GM23338 (cell line): Measurements from ENCODE around the gene ZNF74. TPM values are rescaled to one million over a fixed set of nuclear protein-coding genes. Genes with fewer than 3 reads are reported as not detected.

ENCODE experiments used
- ATAC-seq: fragments of 200-7000 bp; cut with Tn5 transposase; 3 replicates; pipeline ENCODE4 v1.9.1; 2020
- DNase-seq: peaks from one replicate; pipeline ENCODE4 v3.0.0-alpha.2; 2015; ENCODE audit warnings: low spot score
- H2AFZ ChIP-seq: fragments of 200-600 bp; sonication (generic); 2 replicates; pipeline ENCODE4 v1.8.0; 2016; ENCODE audit warnings: antibody characterized with exemption, mild to moderate bottlenecking, moderate library complexity
- H3F3A ChIP-seq: fragments of 200-600 bp; sonication (generic); replicated peaks from 2 replicates; pipeline ENCODE4 v1.8.0; 2017; ENCODE audit warnings: antibody characterized with exemption, mixed run types, low read depth
- H3K27ac ChIP-seq: fragments of 200-600 bp; sonication (generic); 2 replicates; pipeline ENCODE4 v1.6.1; 2016; ENCODE audit warnings: low read depth
- H3K27me3 ChIP-seq: fragments of 200-600 bp; sonication (generic); 2 replicates; pipeline ENCODE4 v1.8.0; 2016; ENCODE audit warnings: mild to moderate bottlenecking, mixed run types, moderate library complexity; ENCODE audit not compliant: insufficient read depth
- H3K36me3 ChIP-seq: fragments of 200-600 bp; sonication (generic); 2 replicates; pipeline ENCODE4 v1.8.0; 2016; ENCODE audit warnings: mild to moderate bottlenecking; ENCODE audit not compliant: insufficient read depth
- H3K4me1 ChIP-seq: fragments of 200-600 bp; sonication (generic); 2 replicates; pipeline ENCODE4 v1.8.0; 2016; ENCODE audit warnings: mild to moderate bottlenecking, moderate library complexity; ENCODE audit not compliant: insufficient read depth
- H3K4me2 ChIP-seq: fragments of 200-600 bp; sonication (generic); 2 replicates; pipeline ENCODE4 v1.7.1; 2017; ENCODE audit warnings: mixed run types
- H3K4me3 ChIP-seq: fragments of 200-600 bp; sonication (generic); 2 replicates; pipeline ENCODE4 v1.6.1; 2016; ENCODE audit warnings: mixed run types
- H3K79me2 ChIP-seq: fragments of 200-600 bp; sonication (generic); replicated peaks from 2 replicates; pipeline ENCODE4 v1.8.0; 2017; ENCODE audit warnings: mild to moderate bottlenecking; ENCODE audit not compliant: insufficient read depth
- H3K9me2 ChIP-seq: fragments of 200-600 bp; sonication (generic); 2 replicates; pipeline ENCODE4 v1.8.0; 2017; ENCODE audit not compliant: insufficient read depth
- H4K20me1 ChIP-seq: fragments of 200-600 bp; sonication (generic); replicated peaks from 2 replicates; pipeline ENCODE4 v1.8.0; 2017; ENCODE audit warnings: mild to moderate bottlenecking; ENCODE audit not compliant: insufficient read depth
- H3K27ac Mint-ChIP-seq: 2 replicates; pipeline ENCODE4 v1.8.0; 2020; ENCODE audit warnings: inconsistent platforms, mild to moderate bottlenecking, moderate library complexity, mixed read lengths
- H3K27me3 Mint-ChIP-seq: 3 replicates; pipeline ENCODE4 v1.8.0; 2022; ENCODE audit warnings: low read depth, mild to moderate bottlenecking, moderate library complexity, mixed read lengths, inconsistent platforms; ENCODE audit not compliant: insufficient read depth, poor library complexity
- H3K36me3 Mint-ChIP-seq: 3 replicates; pipeline ENCODE4 v1.8.0; 2021; ENCODE audit warnings: low read depth, mild to moderate bottlenecking, inconsistent platforms, moderate library complexity, mixed read lengths
- H3K4me1 Mint-ChIP-seq: 3 replicates; pipeline ENCODE4 v1.8.0; 2020; ENCODE audit warnings: mild to moderate bottlenecking, inconsistent platforms, mixed read lengths
- H3K4me3 Mint-ChIP-seq: 3 replicates; pipeline ENCODE4 v1.8.0; 2021; ENCODE audit warnings: moderate library complexity, mild to moderate bottlenecking, inconsistent platforms, mixed read lengths
- H3K9me3 Mint-ChIP-seq: 3 replicates; pipeline ENCODE4 v1.8.0; 2020; ENCODE audit warnings: moderate library complexity, mild to moderate bottlenecking, inconsistent platforms, mixed read lengths
- ZNF462 ChIP-seq: fragments of 250-450 bp; sonication (Bioruptor Pico); IDR thresholded peaks from 2 replicates; pipeline ENCODE4 v1.5.0; 2020; ENCODE audit warnings: mild to moderate bottlenecking, moderate library complexity
- polyA plus RNA-seq: library from polyadenylated mRNA; unstranded; fragments of >200 nt; fragmentation: Nextera tagmentation; extraction: Ambion mirVana; gene quantifications from 2 replicates; pipeline ENCODE4 v1.2.1, GENCODE V29; 2016
- total RNA-seq: library from RNA; depleted of rRNA; stranded (reverse); fragments of >200 nt; shearing (Covaris generic); gene quantifications from 2 replicates; pipeline ENCODE4 v1.2.3, GENCODE V29; 2014
- TF ChIP-seq, protein P1 (sequence below), 2 experiments: fragments of 200-600 bp in 1 of 2; sonication (generic) in 1 of 2; conservative IDR thresholded peaks; 2 replicates each; pipeline versions ENCODE4 v1.5.1 to v1.6.1; 2016 to 2017; ENCODE audit warnings: antibody characterized with exemption in 2 of 2, low read depth in 2 of 2, mild to moderate bottlenecking in 2 of 2, moderate library complexity in 1 of 2

ZNF74 gene
- total and polyA plus RNA-seq, 2 experiments from 2014 or later, result 16.1 to 94.0 TPM

DNA sequence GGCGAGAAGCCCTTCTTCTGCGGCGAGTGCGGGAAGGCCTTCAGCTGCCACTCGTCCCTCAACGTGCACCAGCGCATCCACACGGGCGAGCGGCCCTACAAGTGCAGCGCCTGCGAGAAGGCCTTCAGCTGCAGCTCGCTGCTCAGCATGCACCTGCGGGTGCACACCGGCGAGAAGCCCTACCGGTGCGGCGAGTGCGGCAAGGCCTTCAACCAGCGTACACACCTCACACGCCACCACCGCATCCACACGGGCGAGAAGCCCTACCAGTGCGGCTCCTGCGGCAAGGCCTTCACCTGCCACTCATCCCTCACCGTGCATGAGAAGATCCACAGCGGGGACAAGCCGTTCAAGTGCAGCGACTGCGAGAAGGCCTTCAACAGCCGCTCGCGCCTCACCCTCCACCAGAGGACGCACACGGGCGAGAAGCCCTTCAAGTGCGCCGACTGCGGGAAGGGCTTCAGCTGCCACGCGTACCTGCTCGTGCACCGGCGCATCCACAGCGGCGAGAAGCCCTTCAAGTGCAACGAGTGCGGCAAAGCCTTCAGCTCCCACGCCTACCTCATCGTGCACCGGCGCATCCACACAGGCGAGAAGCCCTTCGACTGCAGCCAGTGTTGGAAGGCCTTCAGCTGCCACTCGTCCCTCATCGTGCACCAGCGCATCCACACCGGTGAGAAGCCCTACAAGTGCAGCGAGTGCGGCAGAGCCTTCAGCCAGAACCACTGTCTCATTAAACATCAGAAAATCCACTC is 12.2 kb downstream of the ZNF74 start:
- Histone ChIP-seq H2AFZ (no peak overlapping the region), H3K27ac (no peak overlapping the region), H4K20me1 (no peaks in the 10 kb centered on the region; the same call in 1 of the 2 replicates), H3K4me1 (no peaks in the 10 kb centered on the region), H3K79me2 (no peaks in the 10 kb centered on the region), H3K27me3 (no peaks in the 10 kb centered on the region), H3K4me2 (no peak overlapping the region), H3K36me3 (no peaks in the 10 kb centered on the region; the same call in 1 of the 2 replicates), H3K9me2 (no peaks in the 10 kb centered on the region), H3K4me3 (no peak overlapping the region), H3F3A (no peaks in the 10 kb centered on the region)
- H3K4me1 Mint-ChIP-seq, result no peaks in the 10 kb centered on the region; the same call in 2 of the 3 replicates
- TF ChIP-seq ZNF462 (CRISPR knock-in tag), result no peak
- TF ChIP-seq, protein P1, sequence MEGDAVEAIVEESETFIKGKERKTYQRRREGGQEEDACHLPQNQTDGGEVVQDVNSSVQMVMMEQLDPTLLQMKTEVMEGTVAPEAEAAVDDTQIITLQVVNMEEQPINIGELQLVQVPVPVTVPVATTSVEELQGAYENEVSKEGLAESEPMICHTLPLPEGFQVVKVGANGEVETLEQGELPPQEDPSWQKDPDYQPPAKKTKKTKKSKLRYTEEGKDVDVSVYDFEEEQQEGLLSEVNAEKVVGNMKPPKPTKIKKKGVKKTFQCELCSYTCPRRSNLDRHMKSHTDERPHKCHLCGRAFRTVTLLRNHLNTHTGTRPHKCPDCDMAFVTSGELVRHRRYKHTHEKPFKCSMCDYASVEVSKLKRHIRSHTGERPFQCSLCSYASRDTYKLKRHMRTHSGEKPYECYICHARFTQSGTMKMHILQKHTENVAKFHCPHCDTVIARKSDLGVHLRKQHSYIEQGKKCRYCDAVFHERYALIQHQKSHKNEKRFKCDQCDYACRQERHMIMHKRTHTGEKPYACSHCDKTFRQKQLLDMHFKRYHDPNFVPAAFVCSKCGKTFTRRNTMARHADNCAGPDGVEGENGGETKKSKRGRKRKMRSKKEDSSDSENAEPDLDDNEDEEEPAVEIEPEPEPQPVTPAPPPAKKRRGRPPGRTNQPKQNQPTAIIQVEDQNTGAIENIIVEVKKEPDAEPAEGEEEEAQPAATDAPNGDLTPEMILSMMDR (conservative IDR thresholded peaks at IDR 0.05; ENCODE audit: low read depth in 2 of 2), result peak in 1 of 2 experiments; percentile 8; a peak in 1 of 4 replicates
- H3K9me3 Mint-ChIP-seq, result peaks cover 2% of the 10 kb centered on the region; the same call in 2 of the 3 replicates
- H3K27me3 Mint-ChIP-seq, result peaks cover 3% of the 10 kb centered on the region
- H3K36me3 Mint-ChIP-seq, result peaks cover 52% of the 10 kb centered on the region
- H3K4me3 Mint-ChIP-seq, result no peak overlapping the region
- no peak overlapping the region for H3K27ac Mint-ChIP-seq
- ATAC-seq (no peak), DNase-seq (no peak)
